ENCODE measurements around the gene SLC44A3. TPM values are rescaled to one million over a fixed set of nuclear protein-coding genes. Genes with fewer than 3 reads are reported as not detected.

Gene SLC44A3
- total and polyA plus RNA-seq, 2 experiments from 2014 or later: 2.9 to 4.5 TPM

GRCh38 chr1:94899756-94900155 lies 79.6 kb downstream of the SLC44A3 start:
- Histone ChIP-seq H2AFZ (no peak overlapping the region), H3K36me3 (ENCODE audit: insufficient read depth) (peaks cover 57% of the 10 kb centered on the region), H3K4me3 (no peak overlapping the region), H3K9me2 (ENCODE audit: insufficient read depth) (no peaks in the 10 kb centered on the region), H3K4me2 (no peak overlapping the region), H3K27ac (ENCODE audit: low read depth) (0 out of 2 replicates have a peak overlapping the region, but pooled peaks have one; percentile 43), H3K79me2 (replicated peaks; ENCODE audit: insufficient read depth) (peaks cover 15% of the 10 kb centered on the region), H3K27me3 (ENCODE audit: insufficient read depth) (no peaks in the 10 kb centered on the region), H3F3A (replicated peaks; ENCODE audit: low read depth) (no peaks in the 10 kb centered on the region), H4K20me1 (replicated peaks; ENCODE audit: insufficient read depth) (peaks cover 44% of the 10 kb centered on the region), H3K4me1 (ENCODE audit: insufficient read depth) (no peaks in the 10 kb centered on the region)
- Mint-ChIP-seq H3K27ac (no peak overlapping the region), H3K4me3 (no peak overlapping the region), H3K9me3 (no peaks in the 10 kb centered on the region), H3K36me3 (ENCODE audit: low read depth) (peaks cover 73% of the 10 kb centered on the region), H3K4me1 (peaks cover 9% of the 10 kb centered on the region; the same call in 2 of the 3 replicates), H3K27me3 (ENCODE audit: insufficient read depth, low read depth, poor library complexity) (peaks cover 1% of the 10 kb centered on the region)
- DNase-seq (ENCODE audit: low spot score) (no peak), ATAC-seq (no peak)
- no peak for TF ChIP-seq EZH2 (IDR thresholded peaks at IDR 0.05; ENCODE audit: low read depth, unreplicated experiment)
- no peak for TF ChIP-seq ZNF114 (CRISPR knock-in tag; IDR thresholded peaks at IDR 0.05)
- no peak for TF ChIP-seq STAT1 (IDR thresholded peaks at IDR 0.05; ENCODE audit: unreplicated experiment)
- TF ChIP-seq ETS1 (IDR thresholded peaks at IDR 0.05): no peak
- no peak for TF ChIP-seq ZNF462 (CRISPR knock-in tag; IDR thresholded peaks at IDR 0.05)
- TF ChIP-seq REST (IDR thresholded peaks at IDR 0.05; ENCODE audit: unreplicated experiment): no peak
- TF ChIP-seq EZH2phosphoT487 (IDR thresholded peaks at IDR 0.05; ENCODE audit: unreplicated experiment): no peak
- TF ChIP-seq JUNB (IDR thresholded peaks at IDR 0.05; ENCODE audit: unreplicated experiment): no peak
- no peak for TF ChIP-seq NANOG (IDR thresholded peaks at IDR 0.05; ENCODE audit: borderline replicate concordance)
- no peak for TF ChIP-seq ZNF331 (CRISPR knock-in tag; IDR thresholded peaks at IDR 0.05; ENCODE audit: low read depth)
- TF ChIP-seq CREB1 (CRISPR knock-in tag; IDR thresholded peaks at IDR 0.05; ENCODE audit: low read depth): no peak
- TF ChIP-seq POLR2AphosphoS5 (IDR thresholded peaks at IDR 0.05; ENCODE audit: low read depth): no peak
- no peak for TF ChIP-seq CTCF (conservative IDR thresholded peaks at IDR 0.05; ENCODE audit: low read depth in 2 of 2)

Data from GM23338 (cell line).